ENCODE data around the gene VPS13C.

The VPS13C gene

GRCh38 chr15:61908241-61908640, 152.0 kb downstream of the VPS13C start:
- Histone ChIP-seq H3K4me3 (ENCODE audit: low read length in 2 of 2) (no peak overlapping the region), H3K4me1 (ENCODE audit: control insufficient read depth in 2 of 2, insufficient read depth in 1 of 2, low read depth in 1 of 2, low read length in 2 of 2) (no peaks in the 10 kb centered on the region), H3K18ac (ENCODE audit: low read length) (no peak overlapping the region), H4K8ac (ENCODE audit: low read depth, low read length) (no peak overlapping the region), H2BK15ac (ENCODE audit: low read length) (no peak overlapping the region), H3K4ac (ENCODE audit: low read length) (no peak overlapping the region), H2AK5ac (ENCODE audit: low read depth, low read length) (no peak overlapping the region), H3K9ac (ENCODE audit: low read depth, low read length, poor library complexity) (no peak overlapping the region), H3K36me3 (replicated peaks in 1 of 2; ENCODE audit: control insufficient read depth in 2 of 2, insufficient read depth in 2 of 2, low read length in 2 of 2) (peaks cover 3 to 70% of the 10 kb centered on the region in 2 donors), H3K14ac (ENCODE audit: low read length) (no peak overlapping the region), H3K9me3 (replicated peaks in 1 of 2; ENCODE audit: control insufficient read depth in 2 of 2, insufficient read depth in 1 of 2, low read depth in 1 of 2, low read length in 2 of 2) (no peaks in the 10 kb centered on the region), H3K27ac (replicated peaks; ENCODE audit: low read length) (no peak overlapping the region), H2AFZ (ENCODE audit: low read length) (no peak overlapping the region), H4K91ac (ENCODE audit: low read depth, low read length, poor library complexity) (no peak overlapping the region), H2BK12ac (ENCODE audit: low read length) (no peak overlapping the region), H2BK120ac (ENCODE audit: low read depth, low read length) (no peak overlapping the region), H3K27me3 (ENCODE audit: control insufficient read depth in 3 of 3, insufficient read depth in 3 of 3, low read depth in 1 of 3, low read length in 3 of 3) (no peaks in the 10 kb centered on the region), H3K23ac (ENCODE audit: low read depth, low read length, poor library complexity) (no peak overlapping the region), H2BK5ac (ENCODE audit: low read length) (no peak overlapping the region), H3K79me1 (ENCODE audit: low read depth, low read length) (no peaks in the 10 kb centered on the region), H3K4me2 (ENCODE audit: insufficient read depth, low read length, poor library complexity, severe bottlenecking) (no peak overlapping the region)
- WGBS, 2 donors (ENCODE audit: extremely low coverage in 2 of 2, insufficient read length in 2 of 2, insufficient replicate concordance in 1 of 2): 100% methylated on average over 1 of the region's 3 CpGs; no CpG with 5 or more reads in 1 of the 2 donors
- DNase-seq (ENCODE audit: low spot score): no peak

GRCh38 chr15:61907753-61908086, 152.5 kb downstream of the VPS13C start:
- Histone ChIP-seq H4K91ac (ENCODE audit: low read depth, low read length, poor library complexity) (no peak overlapping the region), H3K18ac (ENCODE audit: low read length) (no peak overlapping the region), H2AK5ac (ENCODE audit: low read depth, low read length) (no peak overlapping the region), H3K4me3 (ENCODE audit: low read length in 2 of 2) (no peak overlapping the region), H3K4me2 (ENCODE audit: insufficient read depth, low read length, poor library complexity, severe bottlenecking) (no peak overlapping the region), H3K9ac (ENCODE audit: low read depth, low read length, poor library complexity) (no peak overlapping the region), H3K23ac (ENCODE audit: low read depth, low read length, poor library complexity) (no peak overlapping the region), H2BK15ac (ENCODE audit: low read length) (no peak overlapping the region), H2AFZ (ENCODE audit: low read length) (no peak overlapping the region), H4K8ac (ENCODE audit: low read depth, low read length) (no peak overlapping the region), H3K4me1 (ENCODE audit: control insufficient read depth in 2 of 2, insufficient read depth in 1 of 2, low read depth in 1 of 2, low read length in 2 of 2) (no peaks in the 10 kb centered on the region), H3K79me1 (ENCODE audit: low read depth, low read length) (no peaks in the 10 kb centered on the region), H2BK120ac (ENCODE audit: low read depth, low read length) (no peak overlapping the region), H3K14ac (ENCODE audit: low read length) (no peak overlapping the region), H2BK5ac (ENCODE audit: low read length) (no peak overlapping the region), H3K36me3 (replicated peaks in 1 of 2; ENCODE audit: control insufficient read depth in 2 of 2, insufficient read depth in 2 of 2, low read length in 2 of 2) (peaks cover 3 to 71% of the 10 kb centered on the region in 2 donors), H2BK12ac (ENCODE audit: low read length) (no peak overlapping the region), H3K27me3 (ENCODE audit: control insufficient read depth in 3 of 3, insufficient read depth in 3 of 3, low read depth in 1 of 3, low read length in 3 of 3) (no peaks in the 10 kb centered on the region), H3K9me3 (replicated peaks in 1 of 2; ENCODE audit: control insufficient read depth in 2 of 2, insufficient read depth in 1 of 2, low read depth in 1 of 2, low read length in 2 of 2) (no peaks in the 10 kb centered on the region), H3K27ac (replicated peaks; ENCODE audit: low read length) (no peak overlapping the region), H3K4ac (ENCODE audit: low read length) (no peak overlapping the region)
- DNase-seq (ENCODE audit: low spot score): no peak
- WGBS, 2 donors (ENCODE audit: extremely low coverage in 2 of 2, insufficient read length in 2 of 2, insufficient replicate concordance in 1 of 2): no CpG with 5 or more reads among the region's 1 CpG

DNA sequence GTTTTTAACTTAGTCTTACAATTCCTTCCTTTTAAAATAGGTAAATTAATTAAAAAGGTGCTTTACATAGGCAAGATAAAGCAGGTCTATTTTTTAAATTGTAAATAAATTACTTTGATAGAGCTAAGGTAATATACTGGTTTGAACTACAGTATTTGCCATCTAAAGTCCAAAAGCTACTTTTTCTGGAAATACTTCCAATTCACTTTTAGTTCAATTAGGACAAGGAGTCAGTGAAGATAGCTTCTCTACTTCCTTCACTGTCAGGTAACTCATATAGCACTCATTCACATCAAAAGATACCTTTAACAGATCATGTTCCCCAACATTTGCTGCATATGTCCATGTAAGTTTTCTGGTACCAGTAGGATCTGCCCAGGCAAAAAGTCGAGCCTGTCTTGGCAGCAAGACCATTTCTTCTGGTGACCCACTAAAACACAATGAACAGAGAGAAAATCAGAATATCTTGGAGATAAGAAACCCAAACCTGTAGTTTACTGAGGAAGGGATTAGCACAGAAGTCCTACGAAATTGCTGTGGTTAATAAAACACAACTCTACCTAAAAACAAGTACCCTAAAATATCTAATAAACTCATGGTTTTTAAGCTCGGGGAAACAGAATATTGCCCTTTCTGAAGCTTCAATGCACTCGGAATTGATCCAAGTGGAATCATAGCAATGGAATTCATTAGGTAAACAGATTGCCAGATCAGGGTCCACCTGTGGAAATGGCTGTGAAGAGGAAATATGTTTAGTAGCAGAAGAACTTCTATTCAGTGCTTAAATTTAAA, 153.1 kb downstream of the VPS13C start:
- Histone ChIP-seq H3K27ac (replicated peaks; ENCODE audit: low read length) (no peak overlapping the region), H2AK5ac (ENCODE audit: low read depth, low read length) (no peak overlapping the region), H3K27me3 (ENCODE audit: control insufficient read depth in 3 of 3, insufficient read depth in 3 of 3, low read depth in 1 of 3, low read length in 3 of 3) (no peaks in the 10 kb centered on the region), H4K91ac (ENCODE audit: low read depth, low read length, poor library complexity) (no peak overlapping the region), H3K9me3 (replicated peaks in 1 of 2; ENCODE audit: control insufficient read depth in 2 of 2, insufficient read depth in 1 of 2, low read depth in 1 of 2, low read length in 2 of 2) (peaks cover 0 to 5% of the 10 kb centered on the region in 2 donors), H3K18ac (ENCODE audit: low read length) (no peak overlapping the region), H3K79me1 (ENCODE audit: low read depth, low read length) (no peaks in the 10 kb centered on the region), H4K8ac (ENCODE audit: low read depth, low read length) (no peak overlapping the region), H3K14ac (ENCODE audit: low read length) (no peak overlapping the region), H2AFZ (ENCODE audit: low read length) (no peak overlapping the region), H3K9ac (ENCODE audit: low read depth, low read length, poor library complexity) (no peak overlapping the region), H3K4ac (ENCODE audit: low read length) (no peak overlapping the region), H2BK15ac (ENCODE audit: low read length) (no peak overlapping the region), H3K23ac (ENCODE audit: low read depth, low read length, poor library complexity) (no peak overlapping the region), H2BK5ac (ENCODE audit: low read length) (no peak overlapping the region), H2BK120ac (ENCODE audit: low read depth, low read length) (no peak overlapping the region), H3K4me1 (ENCODE audit: control insufficient read depth in 2 of 2, insufficient read depth in 1 of 2, low read depth in 1 of 2, low read length in 2 of 2) (no peaks in the 10 kb centered on the region), H3K4me3 (ENCODE audit: low read length in 2 of 2) (no peak overlapping the region), H2BK12ac (ENCODE audit: low read length) (no peak overlapping the region), H3K4me2 (ENCODE audit: insufficient read depth, low read length, poor library complexity, severe bottlenecking) (no peak overlapping the region), H3K36me3 (replicated peaks in 1 of 2; ENCODE audit: control insufficient read depth in 2 of 2, insufficient read depth in 2 of 2, low read length in 2 of 2) (peaks cover 3 to 71% of the 10 kb centered on the region in 2 donors)
- WGBS, 2 donors (ENCODE audit: extremely low coverage in 2 of 2, insufficient read length in 2 of 2, insufficient replicate concordance in 1 of 2): no CpG with 5 or more reads among the region's 4 CpGs
- DNase-seq (ENCODE audit: low spot score): no peak

- H2BK5ac ChIP-seq (ENCODE audit: low read length): no peak overlapping the region
- no peak overlapping the region for H2BK120ac ChIP-seq (ENCODE audit: low read depth, low read length)
- H3K4me3 ChIP-seq (ENCODE audit: low read length in 2 of 2): no peak overlapping the region
- no peak for DNase-seq (ENCODE audit: low spot score)
- H3K23ac ChIP-seq (ENCODE audit: low read depth, low read length, poor library complexity): no peak overlapping the region
- H3K9ac ChIP-seq (ENCODE audit: low read depth, low read length, poor library complexity): no peak overlapping the region
- H2BK12ac ChIP-seq (ENCODE audit: low read length): no peak overlapping the region
- no peak overlapping the region for H2AK5ac ChIP-seq (ENCODE audit: low read depth, low read length)
- no peak overlapping the region for H3K4me2 ChIP-seq (ENCODE audit: insufficient read depth, low read length, poor library complexity, severe bottlenecking)
- no peak overlapping the region for H3K27ac ChIP-seq (replicated peaks; ENCODE audit: low read length)
- H3K79me1 ChIP-seq (ENCODE audit: low read depth, low read length): no peaks in the 10 kb centered on the region
- H3K14ac ChIP-seq (ENCODE audit: low read length): no peak overlapping the region
- H3K9me3 ChIP-seq (replicated peaks in 1 of 2; ENCODE audit: control insufficient read depth in 2 of 2, insufficient read depth in 1 of 2, low read depth in 1 of 2, low read length in 2 of 2): peaks cover 0 to 30% of the 10 kb centered on the region in 2 donors
- no peak overlapping the region for H2AFZ ChIP-seq (ENCODE audit: low read length)
- H3K18ac ChIP-seq (ENCODE audit: low read length): no peak overlapping the region
- H2BK15ac ChIP-seq (ENCODE audit: low read length): no peak overlapping the region
- no peak overlapping the region for H4K91ac ChIP-seq (ENCODE audit: low read depth, low read length, poor library complexity)
- no peak overlapping the region for H4K8ac ChIP-seq (ENCODE audit: low read depth, low read length)
- no peaks in the 10 kb centered on the region for H3K27me3 ChIP-seq (ENCODE audit: control insufficient read depth in 3 of 3, insufficient read depth in 3 of 3, low read depth in 1 of 3, low read length in 3 of 3)
- no peaks in the 10 kb centered on the region for H3K4me1 ChIP-seq (ENCODE audit: control insufficient read depth in 2 of 2, insufficient read depth in 1 of 2, low read depth in 1 of 2, low read length in 2 of 2)
- peaks cover 0 to 24% of the 10 kb centered on the region in 2 donors for H3K36me3 ChIP-seq (replicated peaks in 1 of 2; ENCODE audit: control insufficient read depth in 2 of 2, insufficient read depth in 2 of 2, low read length in 2 of 2)
- H3K4ac ChIP-seq (ENCODE audit: low read length): no peak overlapping the region
Measured at GRCh38 chr15:61893146-61893545, 167.1 kb downstream of the VPS13C start.
